ENCODE measurements around the gene LSM2.

The LSM2 gene

DNA sequence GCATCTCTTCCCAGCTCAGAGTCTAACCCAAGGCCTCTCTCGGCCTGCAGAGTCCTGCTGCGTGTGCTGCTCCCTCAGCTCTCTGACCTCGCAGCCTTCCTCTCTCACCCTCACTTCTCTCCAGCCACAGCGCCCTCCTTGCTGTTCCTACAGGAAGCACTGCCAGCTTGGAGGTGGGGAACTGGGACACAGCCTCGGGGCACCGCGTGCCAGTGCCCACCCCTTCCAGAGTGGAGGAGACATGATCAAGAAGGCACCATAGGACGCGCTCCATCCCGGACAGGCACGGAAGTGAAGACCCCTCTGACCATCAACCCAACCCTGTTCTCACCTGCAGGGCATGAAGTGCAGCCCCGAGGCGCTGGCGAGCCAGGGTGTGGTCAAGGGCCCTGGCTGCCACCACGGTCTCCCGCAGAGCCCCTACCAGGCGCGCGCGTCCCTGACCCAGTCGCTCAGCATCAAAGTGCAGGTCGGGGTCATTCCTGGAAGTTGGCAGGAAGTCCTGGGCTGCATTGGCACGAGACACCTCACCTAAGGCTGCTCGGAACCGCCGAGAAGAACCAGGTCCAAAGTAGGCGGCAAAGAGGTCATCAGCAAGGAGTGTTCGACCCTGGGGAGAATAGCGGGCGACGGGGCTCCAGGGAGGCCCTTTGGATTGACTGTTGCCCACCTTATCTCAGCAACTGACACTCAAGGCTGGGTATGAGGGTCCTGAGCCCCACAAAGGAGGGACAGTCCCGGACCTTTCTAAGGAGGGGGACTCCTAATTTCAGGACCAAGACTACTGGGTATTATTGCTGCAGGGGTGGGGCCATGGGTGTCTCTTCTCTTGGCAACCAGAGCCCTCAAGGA, 30.9 kb downstream of the LSM2 start:
- DNase-seq: no peak

- DNase-seq: no peak
These were observed 31.6 kb downstream of the LSM2 start for GRCh38 chr6:31775184-31775583.

GRCh38 chr6:31771992-31772358, 34.8 kb downstream of the LSM2 start:
- DNase-seq: peak; percentile 39

GRCh38 chr6:31770860-31771259, 35.9 kb downstream of the LSM2 start:
- DNase-seq: no peak

- peak; percentile 84 for DNase-seq
These were observed 36.9 kb downstream of the LSM2 start for GRCh38 chr6:31769684-31770371.

- DNase-seq: no peak
These were observed 38.2 kb downstream of the LSM2 start for GRCh38 chr6:31768363-31769257.

DNA sequence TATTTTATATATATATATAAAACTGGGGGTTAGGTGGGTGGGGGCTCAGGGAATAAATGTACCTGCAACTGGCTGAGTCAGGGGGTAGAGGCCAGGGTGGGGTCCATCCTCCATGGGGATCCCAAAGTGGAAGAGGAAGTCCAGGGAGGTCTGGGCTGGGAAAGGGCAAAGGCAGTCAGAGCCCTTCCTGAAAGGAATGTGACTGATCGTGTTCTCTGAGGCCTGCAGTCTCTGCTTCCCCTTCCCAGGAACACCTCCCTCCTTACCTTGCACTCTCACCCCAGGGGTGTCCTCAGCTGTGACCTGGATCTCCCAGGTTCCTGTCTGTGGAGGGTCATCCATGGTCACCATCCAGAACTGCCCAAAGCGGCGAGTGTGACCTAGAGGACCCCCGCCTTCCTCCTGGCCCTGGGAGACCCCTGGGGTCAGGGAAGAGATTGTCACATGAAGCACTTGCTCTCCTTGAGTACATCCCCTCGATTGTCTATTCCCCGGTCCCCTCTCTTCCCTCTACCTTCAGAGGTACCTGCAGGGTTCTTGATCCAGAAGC, 39.6 kb downstream of the LSM2 start:
- no peak for DNase-seq

GRCh38 chr6:31765910-31766794, 40.6 kb downstream of the LSM2 start:
- DNase-seq: no peak

- DNase-seq: no peak
These were observed 41.2 kb downstream of the LSM2 start for GRCh38 chr6:31765559-31765909.

GRCh38 chr6:31764198-31764597, 42.6 kb downstream of the LSM2 start:
- DNase-seq: no peak

GRCh38 chr6:31763619-31763940, 43.2 kb downstream of the LSM2 start:
- no peak for DNase-seq

DNA sequence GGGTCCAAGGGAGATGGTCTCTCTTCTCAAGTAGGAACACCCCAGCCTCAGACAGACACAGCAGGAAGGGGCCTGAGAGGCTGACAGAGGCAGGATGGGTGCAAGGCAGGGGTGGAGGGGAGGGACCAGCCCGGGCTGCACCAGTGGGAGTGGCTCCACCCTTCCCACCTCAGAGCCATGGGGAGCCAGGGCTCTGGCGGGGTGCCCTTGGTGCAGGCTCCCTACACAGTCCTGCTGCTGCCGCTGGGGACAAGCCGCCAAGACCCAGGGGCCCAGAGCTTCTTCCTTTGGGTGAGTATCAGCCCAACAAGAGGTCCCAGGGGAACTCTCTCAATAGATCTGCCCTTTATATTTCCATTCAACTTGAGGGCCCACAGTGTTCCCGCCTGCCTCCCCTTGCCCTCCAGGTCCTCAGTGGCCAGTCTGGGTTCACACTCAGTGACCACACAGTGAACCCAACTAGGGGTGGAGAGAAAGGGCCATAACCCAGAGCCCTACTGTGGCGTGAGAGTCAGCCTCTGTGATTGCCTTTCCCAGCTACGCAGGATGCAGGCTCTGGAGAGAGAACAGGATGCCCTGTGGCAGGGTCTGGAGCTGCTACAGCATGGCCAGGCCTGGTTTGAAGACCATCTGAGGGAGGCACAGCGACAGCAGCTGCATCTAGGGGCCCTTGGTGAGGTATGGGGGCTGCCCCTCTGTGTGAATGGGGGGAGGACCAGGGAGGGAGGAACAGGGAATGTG, 43.7 kb downstream of the LSM2 start:
- no peak for DNase-seq

DNA sequence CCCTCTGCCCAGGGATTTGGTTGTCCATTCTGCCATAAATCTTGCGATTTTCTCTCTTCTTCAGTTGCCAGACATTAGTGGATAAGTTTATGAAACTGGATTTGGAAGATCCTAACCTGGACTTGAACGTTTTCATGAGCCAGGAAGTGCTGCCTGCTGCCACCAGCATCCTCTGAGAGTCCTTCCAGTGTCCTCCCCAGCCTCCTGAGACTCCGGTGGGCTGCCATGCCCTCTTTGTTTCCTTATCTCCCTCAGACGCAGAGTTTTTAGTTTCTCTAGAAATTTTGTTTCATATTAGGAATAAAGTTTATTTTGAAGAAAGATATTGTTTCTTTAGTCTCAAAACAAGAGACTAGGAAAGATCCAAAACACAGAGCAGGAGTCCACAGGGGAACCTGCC, 44.4 kb downstream of the LSM2 start, which contains the start of gene SAPCD1:
Gene SAPCD1, plus strand, starts transcription at position 301 of the 400 bp plus-strand sequence. CDS start 399 bp downstream, outside the sequence.
- DNase-seq: no peak

- DNase-seq: no peak
These were observed 45.4 kb downstream of the LSM2 start for GRCh38 chr6:31761343-31761742.

- no peak for DNase-seq
These were observed 46.0 kb downstream of the LSM2 start for GRCh38 chr6:31760790-31761189.

GRCh38 chr6:31758281-31758680, 48.5 kb downstream of the LSM2 start:
- no peak for DNase-seq

DNA sequence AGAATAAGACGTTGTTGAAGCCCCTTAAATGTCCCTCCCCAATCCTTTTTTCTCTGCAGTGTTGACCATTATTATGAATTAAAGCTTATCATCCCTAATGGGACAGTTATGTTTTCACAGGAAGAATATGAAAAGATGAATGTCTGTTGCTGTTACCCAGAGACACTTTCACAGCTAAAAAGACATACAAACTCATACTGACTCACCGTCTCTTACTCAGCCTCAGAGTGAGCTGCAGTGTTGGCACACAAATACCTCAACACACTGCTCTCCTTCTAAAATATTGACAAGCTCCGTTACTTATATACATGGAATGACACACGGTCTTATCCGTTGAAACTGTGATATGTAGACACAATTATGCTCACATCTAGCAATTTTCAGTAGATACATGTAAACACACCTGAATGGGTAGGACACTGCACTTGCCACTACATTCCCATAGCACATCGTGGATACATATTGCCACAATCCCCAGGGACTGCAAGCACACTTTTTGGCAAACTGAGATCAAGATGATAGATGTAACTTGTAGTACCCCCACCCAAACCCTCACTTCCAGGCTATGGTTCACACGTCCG, 53.9 kb downstream of the LSM2 start:
- no peak for DNase-seq

DNA sequence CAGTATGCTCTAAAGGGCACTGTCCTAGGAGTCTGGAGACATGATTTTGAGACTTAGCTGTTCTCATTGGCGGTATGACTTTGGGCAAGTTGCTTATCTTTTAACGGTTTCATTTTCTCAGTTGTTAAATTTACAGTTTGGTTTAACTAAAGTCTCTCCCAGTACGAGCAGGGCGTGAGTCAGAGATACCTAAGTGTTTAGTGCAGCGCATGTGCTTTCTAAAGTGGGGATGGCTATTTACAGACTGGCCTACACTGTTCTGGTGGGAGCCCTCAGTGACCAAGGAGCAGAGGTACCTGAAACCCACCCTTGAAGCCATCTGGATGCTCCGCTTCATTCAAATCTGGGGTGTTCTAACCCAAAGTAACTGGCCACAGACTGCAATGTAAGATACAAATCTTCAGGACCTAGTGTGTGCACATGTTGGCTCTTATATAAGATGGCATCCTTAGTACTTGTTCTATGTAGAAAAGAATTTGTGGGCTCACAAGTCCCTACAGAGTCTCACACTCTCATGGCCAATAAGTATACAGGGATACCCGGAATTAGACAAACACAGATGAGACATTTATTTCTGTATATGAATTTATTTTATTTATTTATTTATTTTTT, 56.2 kb downstream of the LSM2 start:
- DNase-seq: no peak

- DNase-seq: no peak
These were observed 57.3 kb downstream of the LSM2 start for GRCh38 chr6:31749301-31750036.
